ENCODE results near the gene STARD9. TPM values are rescaled to one million over a fixed set of nuclear protein-coding genes. Genes with fewer than 3 reads are reported as not detected.
A peak's percentile ranks its signal among the peaks of the same experiment; 100 is the strongest.
"Not testable (repeated sequence)": the region's sequence is repeated elsewhere in the genome, so short reads cannot be mapped to it uniquely, and the experiment has no call there.

The STARD9 gene
- polyA plus RNA-seq (ENCODE audit: insufficient read length in 4 of 4) = 10 to 100 TPM in 2 of 4 donors, 1 to 10 TPM in 2; 8.2 to 18.7 (median 10.8) TPM

GRCh38 chr15:42575188-42576039 is at the start of gene STARD9:
STARD9 (plus strand) TSS chr15:42575606; CDS start chr15:42575716, 110 bp downstream.
- DNase-seq (ENCODE audit: low read depth in 4 of 4, low spot score in 3 of 4) = peak; percentile 92 to 95 (median 92)

- DNase-seq (ENCODE audit: low read depth in 4 of 4, low spot score in 3 of 4) = no peak
Observed at GRCh38 chr15:42528970-42529369, 46.4 kb upstream of the STARD9 start.

GRCh38 chr15:42533246-42533645 is 42.2 kb upstream of the STARD9 start:
- no peak for DNase-seq (ENCODE audit: low read depth in 4 of 4, low spot score in 3 of 4)

GRCh38 chr15:42544853-42545629 is 30.4 kb upstream of the STARD9 start:
- no peak for DNase-seq (ENCODE audit: low read depth in 4 of 4, low spot score in 3 of 4)

DNA sequence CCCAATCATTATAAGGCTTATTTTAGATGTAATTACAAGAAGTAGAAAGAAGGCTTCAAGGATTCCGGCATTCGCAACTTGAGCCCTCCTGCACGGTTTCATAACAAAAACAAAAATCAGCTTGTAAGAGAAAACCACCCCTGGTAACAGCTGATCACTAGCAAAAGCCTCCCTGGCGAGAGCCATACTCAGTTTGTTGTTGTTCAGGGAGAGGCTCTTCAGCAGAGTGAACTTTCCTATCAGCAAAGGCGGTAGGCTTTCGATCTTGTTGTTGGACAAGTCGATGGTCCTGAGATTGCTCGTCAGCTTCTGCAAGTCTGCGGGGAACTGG is 27.5 kb upstream of the STARD9 start:
- peak in 2 of 4 donors; percentile 1 to 3 for DNase-seq (ENCODE audit: low read depth in 4 of 4, low spot score in 3 of 4)

- DNase-seq (ENCODE audit: low read depth in 4 of 4, low spot score in 3 of 4) = peak; percentile 68 to 78 (median 78)
Observed at GRCh38 chr15:42548249-42549031, 27.0 kb upstream of the STARD9 start, which contains the start of the genes HAUS2 and LRRC57. HAUS2 (plus strand) TSS chr15:42548838; CDS start chr15:42548873, 35 bp downstream. LRRC57 (minus strand) TSS chr15:42548793; CDS start chr15:42548434, 359 bp downstream.

- peak in 2 of 4 donors; percentile 30 to 69 for DNase-seq (ENCODE audit: low read depth in 4 of 4, low spot score in 3 of 4)
Observed at GRCh38 chr15:42549032-42549491, 26.3 kb upstream of the STARD9 start.

- DNase-seq (ENCODE audit: low read depth in 4 of 4, low spot score in 3 of 4) = no peak
Observed at GRCh38 chr15:42549741-42550392, 25.5 kb upstream of the STARD9 start.

DNA sequence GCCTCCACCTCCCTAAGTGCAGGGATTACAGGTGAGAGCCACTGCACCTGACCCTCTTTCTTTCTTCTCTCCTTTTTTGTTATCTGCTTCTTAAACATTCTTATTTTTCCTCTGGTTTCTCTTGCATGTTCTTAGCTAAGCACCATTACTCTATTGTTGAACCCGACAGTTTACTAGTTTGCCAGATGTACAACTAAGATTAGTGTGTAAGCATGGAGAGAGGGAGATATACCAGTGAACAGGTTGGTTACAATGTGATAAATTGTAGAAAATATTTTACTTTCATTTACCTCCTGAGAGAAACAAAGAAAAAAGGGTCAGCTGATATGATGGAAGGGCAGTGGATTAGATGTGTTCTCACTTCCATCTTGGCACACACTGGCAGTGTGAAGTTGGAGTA is 21.9 kb upstream of the STARD9 start:
- no peak for DNase-seq (ENCODE audit: low read depth in 4 of 4, low spot score in 3 of 4)

DNA sequence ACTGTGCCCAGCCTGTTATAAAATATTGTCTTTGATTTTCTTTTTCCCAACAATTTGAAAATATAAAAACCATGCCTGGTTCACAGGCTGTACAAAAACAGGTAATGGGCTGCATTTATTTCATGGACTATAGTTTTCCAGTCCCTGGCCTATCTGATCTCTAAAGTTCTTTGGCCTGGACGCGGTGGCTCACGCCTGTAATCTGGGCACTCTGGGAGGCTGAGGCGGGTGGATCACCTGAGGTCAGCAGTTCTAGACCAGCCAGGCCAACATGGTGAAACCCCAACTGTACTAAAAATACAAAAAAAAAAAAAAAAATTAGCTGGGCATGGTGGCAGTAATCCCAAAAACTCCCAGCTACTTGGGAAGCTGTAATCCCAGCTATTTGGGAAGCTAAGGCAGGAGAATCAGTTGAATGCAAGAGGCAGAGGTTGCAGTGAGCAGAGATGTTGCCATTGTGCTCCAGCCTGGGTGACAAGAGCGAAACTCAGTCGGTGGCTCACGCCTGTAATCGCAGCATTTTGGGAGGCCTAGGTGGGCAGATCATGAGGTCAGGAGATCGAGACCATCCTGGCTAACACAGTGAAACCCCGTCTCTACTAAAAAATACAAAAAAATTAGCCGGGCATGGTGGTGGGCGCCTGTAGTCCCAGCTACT is 18.7 kb upstream of the STARD9 start:
- DNase-seq (ENCODE audit: low read depth in 4 of 4, low spot score in 3 of 4) = not testable (repeated sequence)

DNA sequence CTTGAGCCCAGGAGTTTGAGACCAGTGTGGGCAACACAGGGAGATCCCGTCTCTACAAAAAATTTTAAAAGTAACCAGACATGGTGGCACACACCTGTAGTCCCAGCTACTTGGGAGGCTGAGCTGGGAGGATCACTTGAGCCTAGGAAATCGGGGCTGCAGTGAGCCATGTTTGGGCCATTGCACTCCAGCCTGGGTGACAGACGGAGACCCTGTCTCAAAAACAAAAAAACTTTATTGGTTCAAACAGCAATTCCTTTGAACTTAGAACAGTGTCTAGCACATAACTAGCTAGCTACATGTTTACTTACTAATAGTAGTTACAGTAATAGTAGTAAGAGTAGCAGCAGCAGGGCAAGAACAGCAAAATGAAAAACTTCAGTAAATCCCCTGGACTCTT is 16.7 kb upstream of the STARD9 start:
- DNase-seq (ENCODE audit: low read depth in 4 of 4, low spot score in 3 of 4) = no peak

- DNase-seq (ENCODE audit: low read depth in 4 of 4, low spot score in 3 of 4) = no peak
Observed at GRCh38 chr15:42576040-42576594, 711 bp downstream of the STARD9 start.

GRCh38 chr15:42576776-42577175 is 1.4 kb downstream of the STARD9 start:
- no peak for DNase-seq (ENCODE audit: low read depth in 4 of 4, low spot score in 3 of 4)

- DNase-seq (ENCODE audit: low read depth in 4 of 4, low spot score in 3 of 4) = no peak
Observed at GRCh38 chr15:42577514-42578031, 2.2 kb downstream of the STARD9 start.

GRCh38 chr15:42578984-42579537 is 3.7 kb downstream of the STARD9 start:
- DNase-seq (ENCODE audit: low read depth in 4 of 4, low spot score in 3 of 4) = no peak

GRCh38 chr15:42581272-42581730 is 5.9 kb downstream of the STARD9 start:
- DNase-seq (ENCODE audit: low read depth in 4 of 4, low spot score in 3 of 4) = peak; percentile 60 to 74 (median 64)

- no peak for DNase-seq (ENCODE audit: low read depth in 4 of 4, low spot score in 3 of 4)
Observed at GRCh38 chr15:42582569-42583375, 7.4 kb downstream of the STARD9 start.
